ENCODE measurements around the gene UMODL1.

Gene UMODL1

GRCh38 chr21:42118901-42119300 is 47.8 kb downstream of the UMODL1 start:
- peak; percentile 59 for DNase-seq

- DNase-seq, result no peak
Measured at GRCh38 chr21:42120101-42120902, 49.2 kb downstream of the UMODL1 start.

- DNase-seq, result no peak
Measured at GRCh38 chr21:42120903-42121535, 49.9 kb downstream of the UMODL1 start.

GRCh38 chr21:42121794-42122193 is 50.7 kb downstream of the UMODL1 start:
- no peak for DNase-seq

GRCh38 chr21:42122398-42122797 is 51.3 kb downstream of the UMODL1 start:
- DNase-seq, result no peak

GRCh38 chr21:42122808-42123207 is 51.7 kb downstream of the UMODL1 start:
- no peak for DNase-seq

GRCh38 chr21:42123219-42123908 is 52.2 kb downstream of the UMODL1 start:
- no peak for DNase-seq

- no peak for DNase-seq
Measured at GRCh38 chr21:42124081-42124480, 53.0 kb downstream of the UMODL1 start.

- DNase-seq, result no peak
Measured at GRCh38 chr21:42124826-42125570, 53.9 kb downstream of the UMODL1 start.

- DNase-seq, result peak; percentile 72
Measured at GRCh38 chr21:42125571-42126544, 54.7 kb downstream of the UMODL1 start.

GRCh38 chr21:42127164-42128150 is 56.3 kb downstream of the UMODL1 start:
- no peak for DNase-seq

GRCh38 chr21:42129300-42130266 is 58.5 kb downstream of the UMODL1 start:
- DNase-seq, result no peak

GRCh38 chr21:42130441-42130840 is 59.3 kb downstream of the UMODL1 start:
- no peak for DNase-seq

GRCh38 chr21:42132183-42132582 is 61.1 kb downstream of the UMODL1 start:
- no peak for DNase-seq

GRCh38 chr21:42133131-42133530 is 62.0 kb downstream of the UMODL1 start:
- DNase-seq, result no peak

GRCh38 chr21:42135386-42136052 is 64.4 kb downstream of the UMODL1 start:
- no peak for DNase-seq

- DNase-seq, result no peak
Measured at GRCh38 chr21:42137191-42137904, 66.2 kb downstream of the UMODL1 start.
